Smooth muscle cell (in vitro differentiated cells): ENCODE measurements around the gene USH1G. TPM values are rescaled to one million over a fixed set of nuclear protein-coding genes. Genes with fewer than 3 reads are reported as not detected.

ENCODE experiments used
- DNase-seq: peaks from one replicate; lab custom pipeline; 2025; ENCODE audit not compliant: unreplicated experiment; lab: John Stamatoyannopoulos, UW
- H2AFZ ChIP-seq: fragments of 200-600 bp; sonication (generic); 2 replicates; pipeline ENCODE4 v1.6.0; 2016; ENCODE audit warnings: antibody characterized with exemption, low read depth, mild to moderate bottlenecking
- H3F3A ChIP-seq: fragments of 200-600 bp; sonication (generic); 2 replicates; pipeline ENCODE4 v1.6.0; 2017; ENCODE audit warnings: antibody characterized with exemption, low read depth
- H3K27ac ChIP-seq: fragments of 200-600 bp; sonication (generic); 2 replicates; pipeline ENCODE4 v1.5.1; 2016; ENCODE audit warnings: low read depth, mild to moderate bottlenecking
- H3K27me3 ChIP-seq: fragments of 200-600 bp; sonication (generic); 2 replicates; pipeline ENCODE4 v1.6.1; 2016; ENCODE audit warnings: low read depth, mild to moderate bottlenecking
- H3K36me3 ChIP-seq: fragments of 200-600 bp; sonication (generic); 2 replicates; pipeline ENCODE4 v1.5.1; 2016; ENCODE audit warnings: low read depth
- H3K4me1 ChIP-seq: fragments of 200-600 bp; sonication (generic); 2 replicates; pipeline ENCODE4 v1.5.1; 2016; ENCODE audit warnings: low read depth
- H3K4me2 ChIP-seq: fragments of 200-600 bp; sonication (generic); 2 replicates; pipeline ENCODE4 v1.6.0; 2016; ENCODE audit warnings: mild to moderate bottlenecking
- H3K4me3 ChIP-seq: fragments of 200-600 bp; sonication (generic); 2 replicates; pipeline ENCODE4 v1.5.1; 2016; ENCODE audit warnings: mild to moderate bottlenecking
- H3K79me2 ChIP-seq: fragments of 200-600 bp; sonication (generic); 2 replicates; pipeline ENCODE4 v1.6.0; 2016; ENCODE audit warnings: low read depth, mild to moderate bottlenecking
- H3K9ac ChIP-seq: fragments of 200-600 bp; sonication (generic); 2 replicates; pipeline ENCODE4 v1.6.0; 2016; ENCODE audit warnings: low read depth
- H3K9me3 ChIP-seq: fragments of 200-600 bp; sonication (generic); replicated peaks from 2 replicates; pipeline ENCODE4 v1.5.1; 2016; ENCODE audit warnings: low read depth
- H4K20me1 ChIP-seq: fragments of 200-600 bp; sonication (generic); 2 replicates; pipeline ENCODE4 v1.6.0; 2016; ENCODE audit warnings: low read depth
- CTCF ChIP-seq: fragments of 200-600 bp; sonication (generic); IDR thresholded peaks from 2 replicates; pipeline ENCODE4 v1.5.1; 2017; ENCODE audit warnings: borderline replicate concordance, mild to moderate bottlenecking, antibody characterized with exemption; ENCODE audit not compliant: insufficient read depth, poor library complexity, severe bottlenecking
- WGBS: methylation state at CpG from one replicate; pipeline ENCODE4 v1.1.7; 2016; ENCODE audit warnings: low lambda C conversion rate; 5-methylcytosine and 5-hydroxymethylcytosine counted together
- polyA plus RNA-seq: library from polyadenylated mRNA; unstranded; fragments of >200 nt; fragmentation: Nextera tagmentation; extraction: Ambion mirVana; gene quantifications from 2 replicates; pipeline ENCODE4 v1.2.1, GENCODE V29; 2016
- total RNA-seq: library from RNA; depleted of rRNA; stranded (reverse); fragments of >200 nt; gene quantifications from 2 replicates; pipeline ENCODE4 v1.2.3, GENCODE V29; 2014

Gene USH1G
- total and polyA plus RNA-seq, 2 experiments from 2014 or later: 0.32 to 0.49 TPM

GRCh38 chr17:74928786-74929185 is 5.7 kb upstream of the USH1G start:
- Histone ChIP-seq H3K36me3 (no peaks in the 10 kb centered on the region), H3K9ac (no peak overlapping the region), H3K27ac (no peak overlapping the region), H3K27me3 (peaks cover 63% of the 10 kb centered on the region), H4K20me1 (no peaks in the 10 kb centered on the region), H2AFZ (no peak overlapping the region), H3K4me2 (no peak overlapping the region), H3K4me3 (no peak overlapping the region), H3K4me1 (peaks cover 4% of the 10 kb centered on the region), H3K9me3 (no peaks in the 10 kb centered on the region), H3F3A (no peaks in the 10 kb centered on the region), H3K79me2 (no peaks in the 10 kb centered on the region)
- whole genome bisulfite sequencing: 79% methylated on average over 6 of the region's 6 CpGs
- TF ChIP-seq CTCF: no peak
- no peak for DNase-seq

DNA sequence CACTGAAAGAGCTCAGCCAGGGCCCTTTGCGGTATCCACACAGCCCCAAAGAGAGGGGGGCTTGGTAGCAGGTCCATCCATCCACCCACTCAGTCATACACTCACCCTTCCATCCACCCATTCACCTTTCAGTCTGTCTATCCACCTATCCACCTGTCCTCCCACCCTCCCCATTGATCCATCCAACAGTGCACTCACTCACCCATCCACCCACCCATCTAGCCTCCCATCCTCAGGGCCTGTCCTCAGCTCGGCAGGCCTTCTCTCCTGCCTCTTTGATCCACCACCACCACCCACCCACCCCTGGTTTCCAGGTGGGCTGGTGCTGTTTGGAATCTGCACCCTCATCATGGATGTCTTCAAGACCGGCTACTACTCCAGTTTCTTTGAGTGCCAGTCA is 2.2 kb upstream of the USH1G start:
- Histone ChIP-seq H3F3A (no peaks in the 10 kb centered on the region), H2AFZ (no peak overlapping the region), H3K79me2 (no peaks in the 10 kb centered on the region), H3K4me2 (no peak overlapping the region), H3K9me3 (no peaks in the 10 kb centered on the region), H3K27me3 (peaks cover 60% of the 10 kb centered on the region), H3K9ac (no peak overlapping the region), H4K20me1 (no peaks in the 10 kb centered on the region), H3K4me3 (no peak overlapping the region), H3K27ac (no peak overlapping the region), H3K36me3 (no peaks in the 10 kb centered on the region), H3K4me1 (peaks cover 9% of the 10 kb centered on the region)
- TF ChIP-seq CTCF: no peak
- 86% methylated on average over 3 of the region's 3 CpGs for WGBS
- DNase-seq: no peak

DNA sequence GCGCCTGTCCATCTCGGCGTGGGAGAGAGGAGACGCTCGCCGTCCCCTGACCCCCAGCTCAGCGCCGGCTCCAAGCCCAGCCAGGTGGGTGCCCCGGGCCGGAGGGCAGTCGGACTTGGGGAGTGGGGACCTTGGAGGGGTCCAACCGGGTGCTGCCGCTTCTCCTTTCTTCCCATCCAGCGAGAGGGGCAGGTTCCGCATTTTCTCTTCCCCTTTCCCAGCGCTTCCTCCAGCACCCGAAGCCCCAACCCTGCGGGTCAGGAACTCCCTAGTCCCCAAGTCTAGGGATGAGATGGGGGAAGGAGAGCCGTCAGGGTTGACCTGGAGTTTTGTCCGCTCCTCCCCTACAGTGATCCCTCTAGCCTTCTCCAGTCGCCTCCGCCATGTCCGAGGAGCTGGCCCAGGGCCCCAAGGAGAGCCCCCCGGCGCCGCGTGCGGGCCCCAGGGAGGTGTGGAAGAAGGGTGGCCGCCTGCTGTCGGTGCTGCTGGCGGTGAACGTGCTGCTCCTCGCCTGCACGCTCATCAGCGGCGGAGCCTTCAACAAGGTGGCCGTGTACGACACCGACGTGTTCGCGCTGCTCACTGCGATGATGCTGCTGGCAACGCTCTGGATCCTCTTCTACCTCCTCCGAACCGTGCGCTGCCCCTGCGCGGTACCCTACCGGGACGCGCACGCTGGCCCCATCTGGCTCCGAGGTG is 1.3 kb upstream of the USH1G start, which contains the start of gene OTOP2:
Gene OTOP2, plus strand, starts transcription at position 24 of the 699 bp plus-strand sequence. Its CDS starts 360 bp downstream, at position 384.
- H3K27me3 ChIP-seq: peaks cover 60% of the 10 kb centered on the region
- no peaks in the 10 kb centered on the region for H3K9me3 ChIP-seq
- peak within 1 kb of the TSS; percentile 88 for H3K4me2 ChIP-seq
- H3K9ac ChIP-seq: no peak within 1 kb of the TSS
- WGBS: 21% methylated on average over 53 of the region's 54 CpGs
- H3F3A ChIP-seq: no peaks in the 10 kb centered on the region
- H3K27ac ChIP-seq: no peak within 1 kb of the TSS
- no peaks in the 10 kb centered on the region for H4K20me1 ChIP-seq
- no peak within 1 kb of the TSS for H2AFZ ChIP-seq
- no peak for DNase-seq
- no peaks in the 10 kb centered on the region for H3K36me3 ChIP-seq
- no peaks in the 10 kb centered on the region for H3K79me2 ChIP-seq
- peak within 1 kb of the TSS; percentile 51 for H3K4me3 ChIP-seq
- H3K4me1 ChIP-seq: peaks cover 9% of the 10 kb centered on the region
- TF ChIP-seq CTCF: no peak
